ENCODE data around the gene MAGED2.

DNA sequence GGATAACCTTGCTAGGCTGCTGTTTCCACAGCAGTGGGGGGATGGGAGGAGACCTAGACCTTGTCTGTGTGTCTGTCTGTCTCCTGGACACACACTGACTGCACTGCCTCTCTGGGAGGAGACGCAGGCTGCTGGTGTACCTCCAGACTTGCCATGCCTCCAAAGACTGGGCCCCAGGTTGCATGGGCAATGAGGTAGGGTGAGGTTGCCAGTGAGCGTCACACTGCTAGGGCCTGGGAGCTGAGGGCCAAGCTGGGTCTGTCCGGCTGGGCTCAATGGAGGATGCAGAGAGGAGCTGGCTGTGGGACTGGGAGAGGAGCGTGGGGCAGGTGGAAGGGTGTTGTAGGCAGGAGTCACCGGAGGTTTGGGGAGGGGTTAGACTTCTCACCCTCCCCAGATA is 16.6 kb downstream of the MAGED2 start:
- TF ChIP-seq, protein P1, sequence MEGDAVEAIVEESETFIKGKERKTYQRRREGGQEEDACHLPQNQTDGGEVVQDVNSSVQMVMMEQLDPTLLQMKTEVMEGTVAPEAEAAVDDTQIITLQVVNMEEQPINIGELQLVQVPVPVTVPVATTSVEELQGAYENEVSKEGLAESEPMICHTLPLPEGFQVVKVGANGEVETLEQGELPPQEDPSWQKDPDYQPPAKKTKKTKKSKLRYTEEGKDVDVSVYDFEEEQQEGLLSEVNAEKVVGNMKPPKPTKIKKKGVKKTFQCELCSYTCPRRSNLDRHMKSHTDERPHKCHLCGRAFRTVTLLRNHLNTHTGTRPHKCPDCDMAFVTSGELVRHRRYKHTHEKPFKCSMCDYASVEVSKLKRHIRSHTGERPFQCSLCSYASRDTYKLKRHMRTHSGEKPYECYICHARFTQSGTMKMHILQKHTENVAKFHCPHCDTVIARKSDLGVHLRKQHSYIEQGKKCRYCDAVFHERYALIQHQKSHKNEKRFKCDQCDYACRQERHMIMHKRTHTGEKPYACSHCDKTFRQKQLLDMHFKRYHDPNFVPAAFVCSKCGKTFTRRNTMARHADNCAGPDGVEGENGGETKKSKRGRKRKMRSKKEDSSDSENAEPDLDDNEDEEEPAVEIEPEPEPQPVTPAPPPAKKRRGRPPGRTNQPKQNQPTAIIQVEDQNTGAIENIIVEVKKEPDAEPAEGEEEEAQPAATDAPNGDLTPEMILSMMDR (IDR thresholded peaks at IDR 0.05), result no peak
- TF ChIP-seq POLR2A (IDR thresholded peaks at IDR 0.05) (no peak), POLR2AphosphoS5 (IDR thresholded peaks at IDR 0.05) (no peak), EP300 (IDR thresholded peaks at IDR 0.05) (no peak)

Data from suprapubic skin (tissue), 4 donors.